CD4-positive, alpha-beta T cell treated with Interleukin-17A for 1 hour (primary cell): Measurements from ENCODE around the gene RAB11FIP2.

ENCODE experiments used
- DNase-seq: peaks from one replicate; pipeline ENCODE4 v3.0.0-alpha.2; 2020

RAB11FIP2 gene

DNA sequence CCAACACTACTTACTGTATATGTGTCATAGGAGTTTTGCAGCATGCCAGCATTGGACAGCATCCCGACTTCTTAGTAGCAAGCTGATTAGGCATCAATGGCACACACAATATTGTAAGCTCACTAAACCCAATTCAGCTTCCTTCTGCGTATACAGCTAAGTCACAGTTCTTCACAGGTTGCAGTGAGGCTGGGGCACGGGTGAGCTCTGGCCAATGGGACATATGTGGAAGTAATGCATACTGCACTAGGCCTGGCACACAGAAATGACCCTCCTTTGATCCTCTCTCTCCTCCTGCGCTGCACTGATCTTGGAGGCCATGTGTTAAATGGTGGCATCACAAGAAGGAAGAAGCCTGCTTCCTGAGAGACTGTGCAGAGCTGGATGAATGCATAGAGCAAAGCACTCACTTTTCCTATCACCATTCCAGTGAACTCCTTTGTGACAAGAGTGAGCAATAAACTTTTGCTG, 11.9 kb downstream of the RAB11FIP2 start:
- no peak for DNase-seq

DNA sequence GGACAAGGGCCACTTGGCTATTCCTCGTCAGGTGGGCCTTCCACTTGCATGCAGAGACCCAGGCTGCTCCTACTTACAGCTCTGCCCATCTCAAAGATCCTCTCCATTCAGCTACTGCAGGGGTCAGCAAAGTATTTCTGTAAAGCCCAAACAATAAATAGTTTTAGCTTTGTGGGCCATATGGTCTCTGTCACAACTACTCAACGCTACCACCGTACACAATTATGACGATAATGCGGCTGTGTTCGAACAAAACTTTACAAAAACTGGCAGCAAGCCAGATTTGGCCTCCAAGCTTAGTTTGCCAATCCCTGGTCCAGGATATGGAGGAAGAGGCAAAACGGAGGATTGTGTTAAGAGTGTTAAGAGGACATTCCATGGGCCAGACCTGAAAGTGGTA, 12.8 kb downstream of the RAB11FIP2 start:
- no peak for DNase-seq

DNA sequence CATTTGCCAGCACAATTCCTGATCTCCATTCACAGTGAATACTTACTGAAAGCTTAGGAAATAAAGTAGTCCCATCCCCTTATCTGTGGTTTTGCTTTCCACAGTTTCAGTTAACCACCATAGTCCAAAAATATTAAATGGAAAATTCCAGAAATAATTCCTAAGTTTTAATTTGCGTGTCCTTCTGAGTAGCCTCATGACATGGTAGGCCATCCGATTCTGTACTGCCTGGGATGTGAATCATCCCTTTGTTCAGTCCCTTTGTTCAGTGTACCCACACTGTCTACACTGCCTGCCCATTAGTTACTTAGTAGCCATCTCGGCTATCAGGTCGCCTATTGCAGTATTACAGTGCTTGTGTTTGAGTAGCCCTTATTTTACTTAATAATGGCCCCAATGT, 14.2 kb downstream of the RAB11FIP2 start:
- no peak for DNase-seq

DNA sequence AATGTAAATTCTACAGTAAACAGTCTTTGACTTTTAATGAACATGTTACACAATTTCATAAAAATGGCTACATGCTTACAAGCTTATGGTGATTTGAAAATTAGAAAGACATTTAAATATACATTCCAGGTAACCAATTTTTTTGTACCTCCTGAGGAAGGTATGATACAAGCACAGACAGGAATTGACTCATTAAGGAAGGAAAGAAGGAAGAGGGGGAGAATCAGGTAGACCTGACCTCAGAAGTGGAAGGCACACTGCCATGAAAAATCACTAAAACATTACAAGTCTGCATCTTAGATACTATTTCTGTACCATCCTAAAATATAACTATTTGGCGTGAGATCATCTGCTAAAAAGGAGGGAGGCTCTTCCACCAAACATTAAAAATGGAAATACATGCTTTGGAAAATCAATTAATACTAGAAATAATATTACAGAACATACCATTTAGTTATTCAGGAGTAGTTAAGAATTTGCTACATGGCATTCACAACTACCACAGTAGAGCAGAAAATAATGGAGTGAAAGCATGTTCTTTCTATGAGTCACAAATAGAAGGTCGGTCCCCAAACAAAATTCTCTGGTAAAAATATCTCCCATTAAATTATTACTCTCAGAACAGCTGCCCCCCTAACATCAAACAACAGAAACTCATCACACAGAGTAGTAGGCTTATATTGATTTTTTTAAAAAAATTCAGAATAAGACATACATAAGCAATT, 15.2 kb downstream of the RAB11FIP2 start:
- no peak for DNase-seq

DNA sequence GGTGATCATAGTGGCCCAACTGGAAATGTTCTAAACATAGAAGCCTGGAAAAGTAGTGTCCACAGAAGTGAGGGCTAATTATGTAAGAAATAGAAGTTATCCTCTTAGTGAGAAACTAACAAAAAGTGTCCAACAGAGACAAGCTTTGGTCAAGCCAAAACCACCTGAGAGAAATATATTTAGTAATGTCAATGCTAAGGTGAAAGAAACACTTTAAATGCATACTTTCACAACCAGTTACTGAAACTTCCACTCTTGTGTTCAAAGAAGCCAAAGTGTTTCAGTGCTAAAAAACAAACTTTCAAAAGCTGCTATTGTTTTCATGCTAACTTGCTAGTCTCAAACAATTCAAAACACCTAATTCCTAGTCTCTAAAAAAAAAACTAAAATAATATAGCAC, 18.1 kb downstream of the RAB11FIP2 start:
- no peak for DNase-seq

DNA sequence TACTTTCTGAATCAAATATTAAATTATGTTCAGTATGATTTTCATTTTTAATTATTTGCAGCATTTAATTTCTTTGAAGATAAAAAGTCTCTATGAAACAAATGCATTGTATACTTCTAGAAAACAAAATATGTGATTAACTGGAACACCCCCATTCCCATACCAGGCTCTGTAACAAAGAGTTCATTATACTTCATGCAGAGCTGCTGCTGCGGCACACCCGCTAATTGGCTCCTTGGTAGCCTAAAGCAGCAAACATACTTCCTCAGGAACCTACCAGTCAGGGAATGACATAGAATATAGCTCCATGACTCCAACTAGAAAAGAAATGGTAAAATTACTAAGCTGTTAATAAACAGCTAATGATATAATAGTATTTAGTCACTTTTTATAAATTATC, 19.3 kb downstream of the RAB11FIP2 start:
- DNase-seq = no peak

DNA sequence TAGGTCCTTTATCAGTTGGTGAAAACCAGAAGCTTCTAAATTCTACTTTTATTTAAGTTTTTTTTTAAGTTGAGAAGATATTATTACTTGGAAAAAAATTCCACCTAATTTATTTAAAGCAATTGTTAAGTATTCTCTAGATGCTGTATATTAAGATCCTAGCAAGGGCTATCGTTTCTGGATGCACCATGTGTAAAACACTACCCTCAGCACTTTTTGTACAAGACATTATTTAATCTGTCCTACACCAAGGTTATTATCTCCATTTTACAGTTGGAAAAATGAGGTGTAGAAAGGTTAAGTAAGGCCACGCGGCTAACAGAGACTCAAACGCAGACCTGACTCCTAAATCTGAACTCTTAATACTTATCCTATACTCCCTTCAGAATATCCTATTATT, 19.8 kb downstream of the RAB11FIP2 start:
- no peak for DNase-seq

DNA sequence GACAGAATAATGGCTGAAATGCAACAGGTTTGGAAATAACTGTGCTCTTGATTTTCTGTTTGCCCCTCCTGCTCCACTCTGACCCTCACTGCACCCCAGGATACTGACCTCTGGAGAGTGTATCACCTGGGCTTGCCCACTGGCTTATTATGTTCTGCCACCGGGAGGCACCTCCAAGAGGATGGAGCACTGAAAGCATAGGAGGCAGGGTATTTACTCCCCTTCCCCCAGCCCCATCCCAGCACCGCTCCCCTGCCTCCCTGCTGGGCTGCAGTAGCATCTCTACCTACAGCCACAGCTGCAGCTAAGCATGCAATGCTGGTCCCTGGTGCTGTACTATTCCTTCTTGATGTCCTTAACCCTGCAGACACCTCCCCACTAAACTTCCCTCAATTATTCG, 26.4 kb downstream of the RAB11FIP2 start:
- DNase-seq = no peak

DNA sequence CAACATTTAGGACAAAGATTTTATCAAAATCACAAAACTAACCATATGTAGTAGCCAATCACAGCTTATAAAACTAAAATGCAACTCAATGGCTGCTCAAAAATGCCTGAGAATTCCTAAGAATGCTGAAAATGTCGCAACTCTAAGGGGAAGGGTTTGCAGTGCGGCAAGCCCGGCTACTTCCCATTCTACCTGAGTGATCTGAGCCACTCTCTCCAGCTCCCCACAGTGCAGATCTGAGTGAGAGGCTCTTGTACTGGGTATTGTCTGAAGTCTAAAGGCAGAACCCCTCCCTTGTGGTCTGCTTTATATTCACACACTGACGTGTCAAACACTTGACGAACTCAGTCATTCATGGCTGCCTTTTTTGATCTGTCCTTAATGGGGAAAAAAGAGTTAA, 28.9 kb downstream of the RAB11FIP2 start:
- no peak for DNase-seq

DNA sequence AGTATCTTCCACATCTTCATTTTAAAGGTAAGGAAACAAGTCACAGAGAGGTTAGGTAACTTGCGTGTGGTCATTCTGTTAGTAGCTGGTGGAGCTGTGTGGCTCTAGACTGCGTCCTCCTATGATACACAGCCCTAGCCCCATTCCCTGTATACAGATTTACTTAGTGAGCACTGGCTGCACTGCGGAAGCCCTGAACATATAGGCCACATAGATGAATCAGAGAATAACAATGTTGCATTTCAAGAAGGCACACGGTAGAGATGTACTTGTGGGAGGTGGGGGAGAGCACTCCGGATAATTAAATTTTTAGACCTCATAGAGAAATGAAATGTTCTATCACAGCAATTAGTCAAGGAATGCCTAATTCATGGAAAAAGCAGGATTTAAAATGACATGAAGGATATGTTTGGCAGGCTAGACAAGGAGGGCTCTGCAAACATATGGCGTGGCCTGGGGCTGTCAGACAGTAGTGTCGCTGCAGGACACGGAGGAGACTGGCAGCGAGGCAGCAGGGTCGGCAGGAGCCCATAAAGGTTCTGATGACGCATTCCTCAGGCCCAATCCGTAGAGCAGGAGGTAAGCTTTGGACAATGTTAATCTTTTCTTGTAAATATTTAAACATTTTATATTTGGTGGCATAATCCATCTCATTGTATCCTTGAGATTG, 29.5 kb downstream of the RAB11FIP2 start:
- DNase-seq = no peak

DNA sequence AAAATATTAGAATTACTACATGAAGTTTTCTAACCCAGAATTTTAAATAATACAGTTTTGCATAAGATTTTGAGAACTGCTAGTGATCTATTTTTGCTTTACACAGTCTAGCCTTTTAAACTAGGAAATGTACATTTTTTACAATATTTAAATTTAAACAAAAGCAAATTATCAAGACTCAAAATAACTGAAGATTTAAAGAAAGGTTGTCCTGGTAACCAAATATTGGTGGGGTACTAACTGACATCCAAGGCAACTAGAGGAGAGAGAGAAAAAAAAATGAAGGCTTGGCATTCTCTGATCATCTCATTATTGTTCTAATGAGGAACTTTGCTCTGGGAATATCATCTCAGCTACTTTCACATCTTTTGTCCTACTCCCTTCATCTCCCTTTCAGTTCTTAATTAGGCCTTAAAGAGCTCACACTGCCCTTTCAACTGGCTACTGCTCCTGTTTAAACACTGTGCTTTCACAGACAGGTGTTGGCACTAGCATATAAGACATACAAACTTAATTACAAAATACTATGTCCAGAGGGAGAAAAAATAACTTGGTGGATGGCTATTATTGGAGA, 33.7 kb downstream of the RAB11FIP2 start:
- no peak for DNase-seq

DNA sequence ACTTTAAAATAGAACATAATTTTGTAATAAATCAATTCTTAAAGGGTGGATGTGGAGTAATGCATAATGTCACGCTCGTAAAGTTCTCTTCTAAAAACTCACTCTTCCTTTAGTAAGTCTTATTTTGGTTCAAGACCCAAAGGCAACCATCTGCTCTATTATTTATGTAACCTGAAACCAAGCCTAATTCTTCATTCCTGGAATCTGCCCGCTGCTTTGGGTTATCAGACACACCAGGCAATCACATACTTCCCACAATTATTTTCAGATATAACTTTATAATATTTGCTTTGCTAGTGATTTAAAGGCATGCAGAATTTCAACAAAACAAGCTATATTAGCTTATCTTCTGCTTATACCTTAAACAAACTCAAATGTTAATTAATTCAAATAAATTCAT, 39.0 kb downstream of the RAB11FIP2 start:
- DNase-seq = no peak

DNA sequence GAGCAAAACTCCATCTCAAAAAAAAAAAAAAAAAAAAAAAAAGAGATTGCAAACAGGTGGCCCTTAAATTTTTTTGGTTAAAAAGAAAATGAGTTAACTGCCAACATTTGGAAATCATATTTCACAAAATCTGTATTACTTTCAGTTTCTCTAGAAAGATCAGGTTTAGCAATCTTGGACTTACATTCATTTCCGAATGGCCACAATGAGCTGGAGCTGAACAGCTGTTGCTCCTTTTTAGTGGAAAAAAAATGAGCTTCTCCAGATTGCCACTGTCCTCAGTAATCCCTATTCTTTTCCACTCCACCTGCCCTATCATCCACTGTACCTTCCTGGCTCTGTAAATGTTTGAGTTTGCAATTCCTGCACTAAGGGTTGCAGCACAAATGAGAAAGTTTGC, 43.6 kb downstream of the RAB11FIP2 start:
- no peak for DNase-seq

DNA sequence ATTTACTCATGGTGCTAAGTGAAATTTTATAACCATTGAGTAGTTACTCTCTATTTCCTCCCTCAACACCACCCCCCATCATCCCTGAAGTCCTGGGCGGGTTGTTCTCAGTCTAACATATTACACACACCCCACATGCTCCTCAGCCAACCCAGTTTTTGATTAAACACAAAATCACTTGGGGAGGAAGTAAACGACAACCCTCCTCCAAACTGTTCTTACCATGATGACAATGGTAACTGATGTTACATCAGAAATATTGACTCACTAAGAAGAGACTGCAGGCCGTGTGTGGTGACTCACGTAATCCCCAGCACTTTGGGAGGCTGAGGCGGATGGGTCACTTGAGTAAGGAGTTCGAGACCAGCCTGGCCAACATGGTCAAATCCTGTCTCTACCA, 44.2 kb downstream of the RAB11FIP2 start:
- DNase-seq = no peak

DNA sequence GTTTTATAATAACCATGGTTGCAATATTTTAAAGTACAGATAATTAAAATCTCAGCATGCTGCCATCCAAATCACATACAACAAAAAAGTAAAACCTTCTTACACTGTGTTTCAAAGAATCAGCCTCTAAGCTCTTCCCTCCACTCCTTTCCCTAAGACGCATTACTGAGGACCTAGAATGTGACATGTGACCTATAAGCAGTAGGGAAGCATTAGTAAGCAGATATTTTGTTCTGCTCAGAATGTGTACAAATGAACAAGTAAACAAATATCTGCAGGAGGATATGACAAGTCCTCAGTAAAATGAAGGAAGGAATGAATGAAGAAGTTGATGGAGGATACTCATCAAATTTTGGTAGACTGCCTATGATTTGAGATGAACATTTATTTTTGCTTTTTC, 49.1 kb downstream of the RAB11FIP2 start:
- DNase-seq = no peak

DNA sequence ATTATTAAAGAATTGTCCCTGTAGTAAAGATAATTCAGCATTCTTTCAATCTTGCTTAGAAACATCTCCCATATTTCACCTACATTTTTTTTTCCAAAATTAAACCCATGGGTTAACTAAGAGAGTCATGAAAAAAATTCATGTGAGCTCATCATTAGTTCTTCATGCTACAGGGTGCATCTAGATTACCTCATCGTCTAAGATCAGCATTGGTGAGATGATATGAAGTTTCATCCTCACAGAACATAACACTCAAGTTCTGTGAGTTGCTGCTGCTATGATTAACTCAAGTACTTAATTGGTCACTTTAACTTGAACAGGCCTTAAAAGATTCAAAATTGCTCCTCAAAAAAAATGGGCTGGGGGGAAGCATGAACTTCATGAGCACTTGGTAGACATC, 50.0 kb downstream of the RAB11FIP2 start:
- no peak for DNase-seq

DNA sequence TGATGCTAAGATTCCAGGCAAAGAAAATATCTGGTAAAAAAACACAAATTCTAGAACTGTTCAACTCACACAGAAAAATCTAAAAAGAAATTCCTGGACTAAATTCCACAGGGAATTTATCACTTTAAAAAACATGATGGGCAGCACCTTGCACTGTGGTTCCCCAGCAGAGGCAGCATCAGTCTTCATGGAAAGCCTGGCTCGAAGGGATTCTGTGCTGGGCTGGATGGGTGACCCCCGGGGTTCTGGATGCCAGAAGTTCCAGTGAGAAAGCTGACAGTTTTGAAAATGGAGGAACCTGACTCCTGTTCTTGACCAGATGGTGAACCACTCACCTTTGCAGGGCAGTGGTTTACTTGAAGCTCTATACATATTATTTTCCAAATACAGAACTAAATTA, 52.0 kb downstream of the RAB11FIP2 start:
- DNase-seq = no peak

DNA sequence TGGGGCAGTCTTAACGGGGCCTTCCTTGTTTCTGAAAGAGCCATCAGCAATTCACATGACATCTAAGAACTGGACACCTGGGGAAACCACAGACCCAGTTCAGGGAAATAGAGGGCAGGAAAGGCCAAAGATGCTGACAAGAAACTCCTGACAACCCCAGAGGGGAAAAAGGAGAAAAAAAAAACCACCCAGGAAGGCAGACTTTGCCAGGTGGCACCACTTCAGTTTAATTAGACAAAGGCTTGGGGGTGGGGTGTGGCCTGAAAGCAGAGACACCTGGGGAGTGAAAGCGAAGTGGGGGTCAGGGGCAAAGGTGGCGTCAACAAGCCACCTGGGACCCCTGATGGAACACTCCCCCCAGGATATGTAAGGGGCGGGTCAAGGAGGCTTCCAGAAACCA, 53.6 kb downstream of the RAB11FIP2 start:
- no peak for DNase-seq

DNA sequence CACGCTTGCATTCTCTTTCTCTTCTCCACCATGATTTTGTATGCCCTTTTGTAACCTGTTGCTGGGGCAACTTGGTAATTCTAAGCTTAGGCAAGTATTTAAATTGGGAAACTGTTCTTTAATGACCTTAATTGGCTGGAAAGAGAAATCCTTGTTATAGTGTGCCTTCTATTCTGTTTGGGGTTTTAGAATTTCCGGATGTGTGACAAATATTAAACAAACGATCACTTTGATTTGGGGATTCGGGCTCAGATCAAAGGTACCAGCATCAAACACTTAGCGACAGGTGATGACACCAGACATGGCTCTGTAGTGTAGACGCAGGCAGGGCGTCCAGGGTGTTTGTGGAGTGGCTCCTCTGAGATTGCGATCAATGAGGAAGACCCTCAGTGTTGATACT, 55.0 kb downstream of the RAB11FIP2 start:
- DNase-seq = no peak

DNA sequence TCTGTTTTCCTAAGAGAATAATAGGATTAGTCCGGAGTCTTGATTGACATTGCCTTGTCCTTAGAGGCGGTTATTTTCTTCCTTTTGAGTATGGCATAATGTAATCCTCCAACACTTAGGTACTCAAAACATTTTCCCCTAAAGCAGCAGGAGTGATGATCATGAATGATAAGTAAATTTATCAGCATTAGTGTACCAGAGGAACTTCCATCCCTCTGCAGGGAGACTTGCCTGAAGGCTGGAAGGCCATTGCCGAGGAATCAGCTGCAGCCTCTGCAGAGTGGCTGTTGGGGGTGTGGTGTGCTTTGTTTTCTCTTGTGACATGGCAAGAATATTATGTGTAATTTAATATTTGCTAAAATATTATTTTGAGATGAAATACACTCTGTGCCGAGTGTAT, 56.8 kb downstream of the RAB11FIP2 start:
- DNase-seq = no peak

DNA sequence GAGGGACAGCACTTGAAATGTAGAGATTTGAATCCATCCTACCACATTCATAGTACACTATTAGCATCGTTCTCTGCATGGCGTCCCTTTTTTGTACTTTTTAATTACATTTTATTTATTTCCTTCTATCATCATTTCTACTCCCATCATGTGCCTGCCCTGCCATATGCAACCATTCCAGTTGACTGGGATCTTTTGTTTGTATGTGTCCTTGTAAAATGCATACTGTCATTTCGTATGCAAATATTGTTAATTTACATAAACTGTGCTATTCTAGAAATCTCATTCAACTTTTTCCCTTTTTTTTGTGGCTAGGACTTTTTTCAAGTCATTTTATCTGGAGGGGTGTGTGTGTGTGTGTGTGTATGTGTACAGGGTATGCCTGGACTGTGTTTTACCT, 57.9 kb downstream of the RAB11FIP2 start:
- DNase-seq = no peak

DNA sequence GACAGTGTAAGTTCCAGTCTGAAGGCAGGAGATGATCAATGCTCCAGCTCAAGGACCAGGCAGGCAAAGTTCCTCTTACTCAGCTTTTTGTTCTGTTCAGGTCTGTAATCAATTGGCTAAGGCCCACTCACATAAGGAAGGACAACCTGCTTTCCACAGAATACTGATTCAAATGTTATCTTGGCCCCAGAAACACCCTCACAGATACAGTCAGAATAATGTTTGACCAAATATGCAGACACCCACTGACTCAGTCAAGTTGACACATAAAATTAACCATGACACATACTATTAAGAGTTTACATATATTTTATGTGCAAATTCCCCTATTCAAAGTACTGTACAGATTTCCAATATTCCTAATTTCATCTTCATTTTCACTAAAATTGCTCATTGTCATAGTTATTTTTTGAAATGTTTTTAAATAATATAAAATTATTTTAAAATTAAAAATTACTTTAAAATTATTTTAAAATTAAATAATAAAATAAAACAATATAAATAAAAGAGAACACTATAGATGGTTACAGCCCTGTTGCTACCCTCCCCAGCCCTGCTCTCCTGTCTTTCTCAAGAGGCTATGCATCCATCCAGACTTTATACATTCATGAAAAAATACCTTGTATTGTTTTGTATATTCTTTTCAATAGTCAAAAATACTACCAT, 59.4 kb downstream of the RAB11FIP2 start:
- no peak for DNase-seq

DNA sequence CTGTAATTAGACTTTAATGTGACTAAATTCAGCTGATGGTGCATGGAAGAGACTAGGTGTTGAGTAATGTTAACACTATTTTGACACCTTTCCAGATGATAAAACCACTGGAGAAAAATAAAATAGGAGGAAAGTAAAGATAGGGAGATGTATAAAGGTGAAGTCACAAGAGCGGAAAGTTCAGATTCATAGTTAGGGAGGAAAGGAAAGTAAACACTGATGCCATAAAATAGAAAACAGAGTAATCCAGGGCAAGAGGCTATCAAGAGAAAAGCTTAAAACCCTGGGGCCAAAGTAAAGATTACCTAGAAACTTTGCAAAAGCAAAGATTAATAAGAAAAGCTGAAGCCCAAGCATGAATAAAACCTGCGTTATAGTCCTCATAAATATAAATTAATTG, 62.8 kb downstream of the RAB11FIP2 start:
- DNase-seq = no peak
